ENCODE results near the gene BRD1.

The BRD1 gene

DNA sequence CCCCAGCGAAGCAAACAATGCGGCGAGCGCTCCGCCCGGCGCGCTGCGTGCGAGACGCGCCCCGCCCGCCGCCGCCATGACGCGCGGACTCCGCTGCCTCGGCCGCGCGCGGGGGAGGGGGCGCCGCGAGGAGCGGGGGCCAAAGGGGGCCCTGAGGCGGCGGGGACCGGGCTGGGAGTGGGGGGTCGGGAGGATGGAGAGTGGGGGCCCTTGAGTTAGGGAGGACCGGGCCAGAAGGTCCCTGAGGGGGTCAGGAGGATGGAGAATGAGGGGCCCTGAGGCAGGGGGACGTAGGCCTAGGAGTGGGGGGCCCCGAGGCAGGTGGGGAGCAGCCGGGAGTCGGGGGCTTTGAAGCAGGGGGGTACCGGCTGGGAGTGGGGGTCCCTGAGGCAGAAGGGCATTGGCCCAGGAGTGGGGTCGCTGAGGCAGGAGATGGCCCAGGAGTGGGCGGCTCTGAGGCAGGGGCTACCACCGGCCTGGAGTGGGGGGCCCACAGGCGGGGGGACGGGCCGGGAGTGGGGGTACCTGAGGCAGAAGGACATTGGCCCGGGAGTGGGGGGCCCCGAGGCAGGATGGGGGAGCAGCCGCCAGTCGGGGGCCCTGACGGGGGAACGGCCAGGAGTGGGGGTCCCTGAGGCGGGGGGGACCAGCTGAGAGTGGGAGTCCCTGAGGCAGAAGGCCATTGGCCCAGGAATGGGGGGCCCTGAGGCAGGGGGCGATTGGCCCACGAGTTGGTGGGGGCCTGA, at the start of gene BRD1:
Gene BRD1, minus strand, starts transcription at position 21 of the 746 bp plus-strand sequence. CDS start 3,556 bp downstream, outside the sequence.
- DNase-seq = no peak

DNA sequence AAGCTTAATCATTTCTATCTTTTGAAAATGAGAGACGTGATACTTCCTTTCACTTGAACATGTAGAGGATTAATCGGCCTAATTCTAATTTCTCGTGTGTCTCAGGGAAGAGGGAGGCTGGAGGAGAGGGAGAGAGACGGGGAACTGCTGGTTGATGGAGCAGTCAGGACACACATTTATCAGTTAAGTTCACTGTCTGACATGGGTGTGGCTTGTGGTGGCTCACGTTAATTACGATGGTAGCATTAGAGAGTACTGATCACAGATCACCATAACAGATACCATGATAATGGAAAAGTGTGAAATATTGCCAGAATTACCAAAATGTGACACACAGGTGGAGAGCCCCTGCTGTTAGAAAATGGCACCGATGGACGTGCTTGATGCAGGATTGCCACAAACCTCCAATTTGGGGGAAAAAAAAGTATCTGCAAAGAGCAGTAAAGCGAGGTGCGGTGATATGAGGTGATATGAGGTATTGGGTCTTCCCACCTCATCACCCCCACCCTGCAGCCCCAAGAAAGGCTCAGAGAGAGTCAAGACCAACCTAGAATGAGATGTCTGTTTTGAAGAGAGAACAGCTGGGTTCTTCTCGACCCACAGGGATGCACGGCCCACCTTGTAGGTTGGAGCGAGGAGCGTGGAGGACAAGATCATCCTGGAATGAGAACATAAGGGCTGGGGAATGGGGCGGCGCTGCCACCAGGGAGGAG, 45.7 kb upstream of the BRD1 start:
- no peak for DNase-seq

DNA sequence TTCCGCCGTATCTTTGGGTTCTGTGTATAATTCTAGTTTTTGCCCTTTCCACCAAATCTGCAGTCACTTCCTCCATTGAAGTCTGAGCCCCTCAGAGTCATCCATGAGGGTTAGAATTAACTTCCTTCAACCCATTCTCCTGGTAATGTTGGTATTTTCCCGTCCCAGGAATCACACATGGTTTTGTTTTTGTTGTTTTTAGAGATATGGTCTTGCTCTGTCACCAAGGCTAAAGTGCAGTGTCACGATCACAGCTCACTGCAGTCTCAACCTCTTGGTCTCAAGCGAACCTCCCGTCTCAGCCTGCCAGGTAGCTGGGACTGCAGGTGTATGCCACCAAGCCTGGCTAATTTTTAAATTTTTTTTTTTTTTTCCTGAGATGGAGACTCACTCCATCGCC, 44.7 kb upstream of the BRD1 start:
- no peak for DNase-seq

DNA sequence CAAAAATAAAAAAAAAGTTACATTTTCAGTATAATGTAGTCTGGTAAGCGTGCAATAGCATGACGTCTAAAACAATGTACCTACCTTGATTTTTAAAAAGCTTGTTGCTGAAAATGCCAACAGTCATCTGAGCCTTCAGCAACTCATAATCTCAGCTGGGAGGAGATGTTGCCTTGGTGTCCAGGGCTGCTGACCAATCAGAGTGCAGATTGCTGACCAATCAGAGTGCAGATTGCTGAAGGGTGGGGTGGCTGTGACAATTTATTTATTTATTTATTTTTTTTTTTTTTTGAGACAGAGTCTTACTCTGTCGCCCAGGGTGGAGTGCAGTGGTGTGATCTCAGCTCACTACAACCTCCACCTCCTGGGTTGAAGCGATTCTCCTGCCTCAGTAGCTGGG, 43.8 kb upstream of the BRD1 start:
- no peak for DNase-seq

DNA sequence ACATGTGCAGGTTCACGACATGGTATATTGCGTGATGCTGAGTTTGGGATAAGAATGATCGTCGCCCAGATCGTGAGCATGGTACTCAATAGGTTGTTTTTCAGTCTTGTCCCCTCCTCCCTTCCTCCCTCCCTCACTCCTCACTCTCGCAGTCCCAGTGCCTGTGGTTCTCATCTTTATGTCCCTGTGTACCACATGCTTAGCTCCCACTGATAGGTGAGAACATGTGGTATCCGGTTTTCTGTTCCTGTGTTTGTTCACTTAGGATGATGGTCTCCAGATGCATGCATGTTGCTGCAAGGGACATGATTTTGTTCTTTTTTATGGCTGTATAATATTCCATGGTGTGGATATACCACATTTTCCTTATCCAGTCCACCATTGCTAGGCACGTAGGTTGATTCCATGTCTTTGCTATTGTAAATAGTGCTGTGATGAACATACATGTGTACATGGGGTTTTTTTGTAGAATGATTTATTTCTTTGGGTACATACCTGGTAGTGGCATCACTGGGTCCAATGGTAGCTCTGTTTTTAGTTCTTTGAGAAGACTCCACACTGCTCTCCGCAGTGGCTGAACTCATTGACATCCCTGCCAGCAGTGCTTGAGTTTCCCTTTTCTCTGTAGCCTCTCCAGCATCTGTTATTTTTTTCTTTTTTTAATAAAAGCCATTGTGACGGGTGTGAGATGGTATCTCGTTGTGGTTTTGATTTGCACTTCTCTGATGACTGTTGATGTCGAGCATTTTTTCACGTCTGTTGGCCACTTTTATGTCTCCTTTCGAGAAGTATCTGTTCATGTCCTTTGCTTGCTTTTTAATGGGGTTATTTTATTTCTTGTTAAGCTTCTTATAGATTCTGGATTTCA, 42.4 kb upstream of the BRD1 start:
- no peak for DNase-seq

DNA sequence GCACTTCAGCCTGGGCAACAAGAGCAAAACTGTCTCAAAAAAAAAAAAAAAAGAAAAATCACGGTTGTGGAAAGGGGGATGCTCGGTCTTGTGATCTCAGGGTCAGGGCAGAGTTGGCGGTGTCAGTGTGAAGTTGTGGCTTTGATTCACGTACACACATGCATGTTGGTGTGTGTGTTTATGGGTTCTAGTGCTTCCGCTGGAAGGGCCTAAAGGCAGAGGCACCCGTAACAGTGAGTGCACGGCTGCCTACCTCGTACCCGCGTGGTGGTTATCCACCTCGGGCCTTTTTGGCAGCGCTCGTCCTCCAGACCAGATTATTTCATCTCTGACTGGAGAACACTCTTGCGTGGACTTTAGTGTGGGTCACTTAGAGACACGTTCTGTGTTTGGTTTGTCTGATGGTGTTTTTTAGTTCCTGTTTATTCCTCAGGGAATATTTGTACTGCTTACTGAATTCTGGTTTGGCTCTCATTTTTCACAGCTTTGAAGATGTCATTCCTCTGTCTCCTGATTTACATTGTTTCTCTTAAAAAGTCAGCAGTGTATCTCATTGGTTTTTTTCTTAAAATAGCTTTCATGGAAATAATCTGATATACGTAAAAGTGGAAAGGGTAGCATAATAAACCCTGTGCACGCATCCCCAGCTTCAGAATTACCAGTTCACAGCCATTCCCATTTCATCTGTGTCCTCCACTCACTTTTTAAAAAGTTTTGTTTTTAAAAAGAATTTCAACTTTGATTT, 41.6 kb upstream of the BRD1 start:
- no peak for DNase-seq

DNA sequence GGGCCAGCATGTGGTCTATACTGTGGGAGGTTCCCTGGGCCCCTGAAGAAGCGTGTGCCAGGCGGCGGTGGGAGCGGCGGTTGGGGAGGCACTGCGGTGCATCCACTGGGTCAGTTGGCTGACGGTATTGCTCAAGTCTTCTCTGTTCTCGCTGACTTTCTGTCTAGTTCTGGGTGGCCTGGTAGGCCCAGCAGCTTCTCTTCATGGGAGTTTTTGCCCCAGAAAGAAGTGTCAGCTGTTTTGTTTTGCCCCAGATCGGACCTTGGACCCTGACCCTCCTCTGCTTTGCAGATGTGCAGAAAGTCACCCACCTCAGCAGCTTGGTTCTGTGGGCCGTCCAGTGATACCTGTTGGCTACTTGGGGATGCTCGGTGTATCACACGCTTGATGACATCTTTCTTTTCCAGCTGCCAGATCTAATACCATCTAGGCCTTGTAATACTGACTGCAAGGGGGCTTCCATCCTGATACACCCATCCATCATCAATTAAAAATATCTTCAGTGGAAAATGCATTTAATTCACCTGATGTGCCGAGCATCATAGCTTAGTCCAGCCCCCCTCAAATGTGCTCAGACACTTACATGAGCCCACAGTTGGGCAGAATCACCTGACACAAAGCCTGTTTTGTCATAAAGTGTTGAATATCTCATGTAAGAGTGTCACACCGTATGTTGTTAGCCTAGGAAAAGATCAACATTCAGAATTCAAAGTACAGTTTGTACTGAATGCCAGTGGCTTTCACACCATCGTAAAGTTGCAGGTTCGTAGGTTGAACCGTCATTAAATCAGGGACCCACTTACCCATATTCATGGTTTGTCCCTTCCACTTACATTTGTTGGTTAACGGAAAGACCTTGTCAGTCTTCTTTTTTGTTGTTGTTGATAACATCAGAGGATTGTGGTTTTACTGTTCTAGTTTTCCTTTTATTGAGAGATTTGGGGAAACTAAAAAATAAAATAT, 39.9 kb upstream of the BRD1 start:
- no peak for DNase-seq

DNA sequence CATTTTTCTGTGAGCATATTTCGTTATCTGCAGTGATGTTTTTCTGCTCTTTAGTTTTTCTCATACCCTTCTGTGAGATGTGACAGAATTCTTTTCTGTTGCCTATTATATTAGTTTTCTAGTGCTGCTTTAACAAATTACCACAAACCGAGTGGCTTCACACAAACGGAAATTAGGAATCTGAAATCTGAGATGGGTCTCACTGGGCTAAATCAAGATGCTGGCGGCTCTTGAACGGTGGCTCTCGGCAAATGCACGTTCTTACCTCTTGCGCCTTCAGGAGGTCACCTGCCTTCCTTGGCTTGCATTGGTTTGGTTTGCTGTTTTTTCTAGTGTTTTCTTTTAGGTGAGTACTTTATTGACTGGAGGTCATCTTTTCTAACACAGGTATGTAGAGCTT, 39.0 kb upstream of the BRD1 start:
- no peak for DNase-seq

DNA sequence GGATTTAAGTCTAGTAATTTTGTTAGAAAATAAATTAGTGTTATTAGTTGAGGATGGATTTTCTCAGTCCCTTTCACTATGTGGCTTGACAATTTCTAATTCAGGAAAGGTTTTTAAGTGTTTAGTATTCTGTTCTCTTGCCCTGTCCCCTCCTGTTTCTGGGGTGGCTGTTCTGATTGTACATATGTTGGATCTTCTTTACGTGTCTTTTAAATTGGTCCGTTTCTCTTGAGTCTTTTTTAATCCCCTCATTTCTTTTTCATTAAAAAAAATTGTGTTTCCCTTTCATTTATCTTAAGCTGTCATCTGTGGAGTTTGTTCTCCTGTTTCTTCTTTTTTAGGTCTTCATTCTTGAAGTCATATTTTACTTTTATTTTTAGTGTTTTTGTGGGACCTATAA, 38.5 kb upstream of the BRD1 start:
- no peak for DNase-seq

DNA sequence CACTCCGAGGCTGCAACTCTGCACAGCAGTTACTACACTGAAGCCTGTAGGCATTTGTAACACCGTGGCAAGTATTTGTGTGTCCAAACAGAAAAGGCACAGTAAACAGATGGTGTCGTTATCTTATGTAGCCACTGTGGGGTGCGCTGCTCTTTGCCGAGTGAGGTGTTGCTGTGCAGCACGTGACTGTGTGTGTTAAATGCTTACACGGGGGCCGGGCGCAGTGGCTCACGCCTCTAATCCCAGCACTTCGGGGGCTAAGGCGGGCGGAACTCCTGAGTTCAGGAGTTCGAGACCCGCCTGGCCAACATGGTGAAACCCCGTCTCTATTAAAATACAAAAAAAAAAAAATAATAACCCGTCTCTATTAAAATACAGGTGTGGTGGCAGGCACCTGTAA, 37.5 kb upstream of the BRD1 start:
- DNase-seq = no peak

DNA sequence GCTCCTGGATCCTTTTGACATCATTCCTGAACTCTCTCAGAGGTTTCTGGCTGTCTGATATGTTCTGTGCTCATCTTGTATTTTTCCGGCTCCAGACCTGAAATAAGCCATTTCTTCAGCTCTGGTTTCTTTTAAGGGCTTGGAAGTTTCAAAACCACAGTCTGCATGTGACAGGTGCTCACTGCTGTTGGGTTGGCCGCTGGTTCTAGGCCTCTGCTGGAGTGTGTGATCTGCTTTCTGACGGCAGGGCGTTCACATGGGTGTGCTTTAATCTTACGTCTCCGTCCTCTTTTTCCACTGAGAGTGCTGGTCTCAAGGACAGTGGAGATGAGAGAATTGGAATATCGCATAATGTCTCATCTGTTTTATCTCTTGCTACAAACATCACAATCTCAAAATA, 36.3 kb upstream of the BRD1 start:
- no peak for DNase-seq

DNA sequence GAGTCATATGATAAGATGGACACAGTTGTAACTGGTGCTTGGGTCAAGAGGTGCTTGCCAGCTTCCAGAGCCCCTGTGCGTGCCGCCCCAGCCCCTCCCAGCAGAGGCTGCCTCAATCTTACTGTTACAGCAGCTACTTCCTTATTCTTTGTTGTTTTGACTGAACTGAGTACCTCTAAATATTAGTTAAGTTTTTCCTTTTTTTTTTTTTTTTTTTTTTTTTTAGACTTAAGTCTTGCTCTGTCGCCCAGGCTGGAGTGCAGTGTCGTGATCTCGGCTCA, 34.8 kb upstream of the BRD1 start:
- no peak for DNase-seq

DNA sequence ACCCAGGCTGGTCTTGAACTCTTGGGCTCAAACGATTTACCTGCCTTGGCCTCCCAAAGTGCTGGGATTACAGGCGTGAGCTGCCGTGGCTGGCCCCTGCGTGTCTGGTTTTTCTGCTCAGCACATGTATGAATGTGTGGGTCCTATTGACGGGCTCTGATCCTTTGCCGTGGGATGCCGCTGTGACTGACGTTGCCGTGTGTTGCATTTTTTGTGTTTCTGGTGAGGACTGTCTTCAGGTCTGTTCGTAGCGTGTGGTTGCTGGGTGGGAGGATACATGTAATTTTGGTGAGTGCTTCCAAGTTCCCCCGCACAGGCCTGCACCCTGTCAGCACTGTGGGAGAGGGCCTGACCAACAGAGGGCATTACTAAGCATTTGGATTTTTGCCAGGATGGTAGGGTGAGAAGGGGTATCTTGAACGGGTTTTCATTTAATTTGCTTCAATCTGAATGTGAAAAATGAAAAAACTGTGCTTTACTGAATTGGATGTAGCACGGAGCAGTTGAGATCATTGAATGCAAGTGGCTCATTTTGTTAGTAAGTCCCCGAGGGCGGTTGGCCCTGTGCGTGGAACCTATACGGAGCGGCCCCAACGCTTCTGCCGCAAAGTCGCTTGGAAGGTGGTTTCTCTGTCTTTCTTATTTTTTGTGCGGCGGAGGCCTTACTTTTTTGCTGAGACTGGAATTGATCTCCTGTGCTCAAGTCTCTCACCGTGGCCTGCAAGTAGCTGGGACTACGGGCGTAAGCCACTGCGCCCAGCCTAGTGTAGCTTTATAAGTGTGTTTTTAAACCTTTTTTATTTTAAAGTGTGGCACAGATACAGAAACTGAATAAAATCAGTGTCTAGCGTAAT, 34.2 kb upstream of the BRD1 start:
- DNase-seq = no peak

DNA sequence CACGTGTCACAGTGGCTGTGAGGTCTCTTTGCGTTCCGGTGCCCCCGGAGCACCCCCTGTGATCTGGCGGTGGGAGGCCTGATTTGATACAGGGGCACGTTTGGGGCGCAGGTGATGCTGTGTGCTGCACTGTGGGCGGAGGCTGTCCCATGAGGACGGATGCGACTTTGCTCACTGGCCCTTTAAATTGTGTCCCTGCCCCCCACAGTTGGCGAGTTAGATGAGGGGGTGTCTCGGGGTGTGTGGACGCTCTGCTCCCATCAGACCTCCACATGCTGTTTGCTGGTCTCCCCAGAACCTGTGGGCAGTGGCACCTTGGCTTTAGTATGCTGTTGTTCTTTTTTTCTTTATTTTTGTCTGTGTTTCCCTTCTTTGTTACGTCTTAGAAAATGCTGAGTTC, 31.2 kb upstream of the BRD1 start:
- DNase-seq = no peak

DNA sequence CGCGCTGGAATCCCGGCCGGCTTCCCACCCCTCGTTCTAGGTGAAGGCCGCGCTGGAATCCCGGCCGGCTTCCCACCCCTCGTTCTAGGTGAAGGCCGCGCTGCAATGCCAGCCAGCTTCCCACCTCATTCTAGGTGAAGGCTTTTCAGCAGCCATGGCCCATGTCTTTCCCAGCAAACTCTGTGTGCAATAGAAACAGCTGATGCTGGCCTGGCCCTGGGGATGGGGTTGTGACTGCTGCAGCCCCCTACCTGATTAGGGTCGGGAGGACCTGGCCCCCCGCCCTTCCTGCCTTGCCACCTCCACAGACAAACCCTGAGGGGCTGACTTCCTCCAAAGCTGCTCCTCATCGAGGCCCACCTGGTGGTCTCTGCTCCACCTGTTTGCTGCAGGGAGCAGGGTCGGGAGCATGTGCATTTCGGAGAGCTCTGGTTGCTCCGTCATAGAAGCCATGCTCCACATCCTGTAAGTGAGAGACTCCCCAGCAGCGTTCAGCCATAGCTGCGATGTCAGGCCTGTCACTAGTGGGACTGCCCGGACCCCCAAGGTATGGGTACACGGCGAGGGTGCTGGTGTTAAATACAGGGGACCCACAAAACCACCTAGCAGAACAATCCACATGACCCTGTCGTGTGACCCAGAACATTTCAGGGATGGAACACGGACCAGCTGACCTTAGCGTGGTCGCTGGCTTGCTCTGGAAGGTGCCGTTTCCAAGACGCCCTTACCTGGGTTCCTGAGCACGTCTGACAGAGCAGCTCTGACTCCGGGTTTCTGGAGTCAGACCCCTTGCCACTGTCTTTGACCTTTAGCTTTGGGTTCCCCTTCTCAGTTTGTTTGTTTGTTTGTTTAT, 29.3 kb upstream of the BRD1 start:
- DNase-seq = no peak

DNA sequence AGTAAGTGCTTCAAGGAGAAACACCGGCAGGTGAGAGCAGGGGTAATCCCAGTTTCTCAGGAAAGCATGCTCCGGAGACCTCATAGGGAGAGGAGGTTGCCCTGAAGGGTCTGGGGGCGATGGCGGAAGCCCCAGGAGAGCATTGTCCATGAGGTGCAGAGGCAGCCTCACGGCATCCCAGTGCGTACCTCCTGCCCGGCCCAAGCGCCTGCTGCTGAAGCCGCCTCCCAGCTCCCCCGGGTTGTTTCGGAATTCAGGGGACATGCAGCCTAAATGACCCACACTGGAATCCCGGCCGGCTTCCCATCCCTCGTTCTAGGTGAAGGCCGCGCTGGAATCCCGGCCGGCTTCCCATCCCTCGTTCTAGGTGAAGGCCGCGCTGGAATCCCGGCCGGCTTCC, 28.7 kb upstream of the BRD1 start:
- DNase-seq = no peak

DNA sequence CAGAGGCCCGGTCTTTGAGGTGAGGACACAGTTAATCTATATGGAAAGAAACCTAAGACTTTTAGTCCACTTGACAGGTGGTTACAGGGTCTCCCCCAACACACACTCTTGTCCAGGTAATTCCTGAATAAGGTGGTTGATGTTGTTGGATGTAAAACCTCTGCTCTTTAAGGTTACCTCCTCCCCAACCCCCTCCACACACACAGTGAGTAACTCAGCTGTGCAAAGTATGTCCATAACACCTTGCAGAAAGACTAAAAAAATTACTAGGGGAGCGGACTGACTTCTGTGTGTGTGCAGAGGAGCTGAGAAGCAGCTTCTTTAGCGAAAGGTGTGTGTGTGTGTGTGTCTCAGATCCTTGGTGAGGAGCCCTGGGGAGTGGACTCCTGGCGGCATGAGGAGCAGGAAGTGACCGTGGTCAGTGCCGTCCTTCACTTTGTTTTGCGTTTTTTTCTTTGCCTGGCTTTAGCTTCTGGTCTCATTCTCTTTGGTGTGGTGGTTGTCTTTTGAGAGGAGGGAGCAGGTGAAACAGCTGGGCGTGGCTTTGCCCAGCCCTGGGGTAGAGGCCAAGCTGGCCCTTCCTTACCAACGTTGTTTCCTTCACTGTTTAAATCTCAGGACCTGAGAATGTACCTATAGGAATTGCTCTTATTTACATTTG, 27.7 kb upstream of the BRD1 start:
- no peak for DNase-seq

DNA sequence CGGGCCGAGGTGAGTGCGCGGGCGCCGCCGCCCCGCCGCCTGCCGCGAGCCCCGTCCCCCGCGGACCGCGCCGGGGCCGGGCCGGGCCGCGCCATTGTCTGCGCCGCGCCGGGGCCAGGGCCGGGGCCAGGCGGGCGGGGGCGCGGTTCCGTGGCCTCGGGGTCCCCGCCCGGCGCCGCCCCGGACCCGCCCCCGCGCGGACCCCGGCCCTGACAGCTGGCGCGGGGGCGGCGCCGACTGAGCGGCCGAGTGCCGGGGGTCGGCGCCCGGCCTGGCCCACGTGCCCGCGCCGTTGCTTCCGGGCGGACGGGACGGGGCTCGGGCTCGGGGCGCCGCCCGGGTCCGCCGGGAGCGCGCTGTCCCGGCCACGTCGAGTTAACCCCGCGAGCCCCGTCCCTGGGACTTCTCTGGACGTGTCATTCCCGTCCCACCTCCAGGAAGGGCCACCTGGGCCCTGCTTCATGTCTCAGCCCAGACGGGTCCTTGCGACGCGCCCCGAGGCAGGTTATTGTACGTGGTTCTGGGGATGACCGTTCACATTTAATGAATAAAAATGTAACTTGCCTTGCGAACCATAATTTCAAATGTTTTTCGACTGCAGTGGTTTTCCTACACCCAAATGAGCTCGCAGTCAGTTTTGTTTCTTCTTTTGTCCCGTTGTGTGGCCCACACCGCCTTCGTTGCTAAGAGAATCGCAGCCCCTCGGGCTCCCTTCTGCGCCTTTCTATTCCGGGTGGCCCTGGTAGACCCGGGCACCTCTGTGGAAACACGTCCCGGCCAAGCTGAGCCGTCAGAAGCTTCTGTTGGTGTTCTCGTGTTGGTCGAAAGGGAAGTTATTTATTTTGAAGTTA, 26.5 kb upstream of the BRD1 start:
- DNase-seq = no peak

Data from NCI-H446 treated with DMSO at 0.1 percent for 48 hours (cell line).